Large intestine (tissue), 3 donors: Measurements from ENCODE around the gene GRIK5. TPM values are rescaled to one million over a fixed set of nuclear protein-coding genes. Genes with fewer than 3 reads are reported as not detected.

Experiments used
- DNase-seq, 2 donors: peaks; one replicate each; pipeline versions ENCODE4 v3.0.0 to v3.0.0-alpha.2; 2013
- H3K27ac ChIP-seq: one replicate; pipeline ENCODE4 v1.5.1; 2013; ENCODE audit warnings: low read length
- H3K27me3 ChIP-seq: 2 replicates; pipeline ENCODE4 v1.6.1; 2013; ENCODE audit warnings: low read length; ENCODE audit not compliant: control insufficient read depth, insufficient read depth
- H3K36me3 ChIP-seq: 2 replicates; pipeline ENCODE4 v1.6.1; 2013; ENCODE audit warnings: low read length; ENCODE audit not compliant: control insufficient read depth, insufficient read depth
- H3K4me1 ChIP-seq: one replicate; pipeline ENCODE4 v1.6.1; 2013; ENCODE audit warnings: low read length; ENCODE audit not compliant: control insufficient read depth, insufficient read depth
- H3K4me3 ChIP-seq: one replicate; pipeline ENCODE4 v1.5.1; 2013; ENCODE audit warnings: low read length
- H3K9me3 ChIP-seq: one replicate; pipeline ENCODE4 v1.6.1; 2013; ENCODE audit warnings: mild to moderate bottlenecking, low read depth, low read length, moderate library complexity; ENCODE audit not compliant: control insufficient read depth
- WGBS: methylation state at CpG from one replicate; pipeline ENCODE4 v1.1.5; 2013; ENCODE audit warnings: low lambda C conversion rate; ENCODE audit not compliant: insufficient coverage; 5-methylcytosine and 5-hydroxymethylcytosine counted together
- polyA plus RNA-seq: library from polyadenylated mRNA; unstranded; fragments of 120-200 nt; gene quantifications from one replicate; pipeline ENCODE4 v1.2.1, GENCODE V29; 2013

Gene GRIK5
- polyA plus RNA-seq, 1 donor: 4.7 TPM

DNA sequence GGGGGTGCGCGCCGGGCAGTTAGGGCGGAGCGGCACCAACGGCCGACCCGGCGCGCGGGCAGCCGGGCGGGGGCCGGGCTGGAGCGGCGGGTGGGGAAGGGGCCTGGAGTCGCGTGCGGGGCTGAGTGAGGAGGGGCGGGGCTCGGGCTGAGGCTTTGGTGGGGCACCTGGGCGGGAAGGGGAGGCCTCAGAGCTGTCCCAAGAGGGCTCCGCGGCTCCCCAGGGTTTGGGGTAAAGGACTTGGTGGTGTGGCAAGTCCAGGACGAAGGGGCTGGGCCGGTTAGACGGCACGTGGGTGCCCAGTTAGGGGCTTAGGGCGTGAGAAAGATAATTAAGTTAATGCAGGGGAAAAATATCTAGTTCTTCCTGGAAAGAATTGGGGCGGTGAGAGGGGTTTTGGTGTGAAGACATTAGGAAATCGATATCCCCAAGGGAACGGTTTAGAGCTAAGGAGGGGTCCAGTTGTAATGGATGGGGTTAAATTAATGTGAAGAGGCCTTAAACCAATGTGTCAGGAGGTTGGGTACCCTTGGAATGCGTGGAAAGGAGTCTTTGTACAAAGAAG lies 6.5 kb upstream of the GRIK5 start:
- Histone ChIP-seq H3K4me1 (peaks cover 13% of the 10 kb centered on the region), H3K36me3 (peaks cover 31% of the 10 kb centered on the region), H3K4me3 (peak overlapping the region; percentile 71), H3K9me3 (no peaks in the 10 kb centered on the region), H3K27ac (peak overlapping the region; percentile 36), H3K27me3 (no peaks in the 10 kb centered on the region)
- no peak for DNase-seq
- WGBS: 2% methylated on average over 7 of the region's 33 CpGs

DNA sequence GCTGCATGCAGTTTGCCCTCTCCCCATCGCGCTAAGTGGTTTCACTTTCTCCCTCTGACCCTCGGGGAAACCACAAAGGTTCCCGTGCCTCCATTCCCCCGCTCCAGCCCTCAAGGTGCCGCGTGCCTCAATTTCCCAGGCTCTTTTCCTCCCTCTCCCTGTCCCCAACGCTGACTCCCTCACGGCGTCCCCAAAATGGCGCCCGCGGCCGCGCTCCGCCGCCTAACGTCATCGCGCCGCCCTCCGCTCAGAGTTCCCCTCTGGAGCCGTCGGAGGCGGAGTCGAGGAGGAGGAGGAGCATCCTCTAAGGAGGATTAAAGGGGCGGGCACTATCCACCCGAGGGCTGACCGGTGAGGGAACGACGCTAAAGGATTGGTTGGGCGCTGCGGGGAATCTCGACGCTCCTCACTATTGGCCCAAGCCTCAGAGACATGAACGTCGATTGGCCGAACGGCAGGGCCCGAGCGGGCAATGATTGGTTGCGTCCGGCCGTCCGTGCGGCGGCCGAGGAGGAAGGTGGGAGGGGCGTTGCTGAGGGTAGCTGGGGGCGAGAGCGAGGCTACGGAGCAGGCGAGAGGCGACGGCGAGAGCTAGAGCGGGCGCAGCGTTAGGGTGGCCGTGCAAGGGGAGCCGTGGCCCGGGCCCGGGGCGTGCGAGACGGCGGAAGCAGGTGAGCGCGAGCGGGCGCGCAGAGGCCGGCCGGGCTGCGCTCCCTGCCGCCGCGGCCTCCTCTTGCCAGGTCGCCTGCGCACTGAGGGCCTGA lies 5.8 kb upstream of the GRIK5 start, which contains the start of gene ZNF574:
ZNF574 (plus strand) TSS at position 551 of the 764 bp plus-strand sequence. CDS start 2,441 bp downstream, outside the sequence.
- H3K27me3 ChIP-seq: peaks cover 2% of the 10 kb centered on the region
- peaks cover 13% of the 10 kb centered on the region for H3K4me1 ChIP-seq
- no CpG with 5 or more reads among the region's 80 CpGs for WGBS

DNA sequence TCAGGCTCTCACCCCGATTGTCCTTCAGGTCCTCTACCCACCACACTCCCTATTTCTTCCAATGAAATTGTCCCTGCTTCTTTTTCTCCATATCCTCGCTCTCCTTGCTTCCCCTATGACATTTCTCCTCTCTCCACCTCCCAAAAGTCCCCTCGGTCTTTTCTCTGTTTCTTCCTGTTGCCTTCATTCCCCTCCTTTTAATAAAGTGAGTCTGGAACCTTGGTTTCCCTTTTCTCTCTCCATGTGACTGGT lies 5.3 kb upstream of the GRIK5 start:
- 0% methylated on average over 3 of the region's 3 CpGs for WGBS
- no peak for DNase-seq
- peaks cover 20% of the 10 kb centered on the region for H3K36me3 ChIP-seq
- H3K27me3 ChIP-seq: peaks cover 7% of the 10 kb centered on the region
- H3K4me3 ChIP-seq: peak overlapping the region; percentile 71
- H3K4me1 ChIP-seq: peaks cover 13% of the 10 kb centered on the region
- no peaks in the 10 kb centered on the region for H3K9me3 ChIP-seq
- peak overlapping the region; percentile 99 for H3K27ac ChIP-seq

More for the DNA sequence above, 5.8 kb upstream of the GRIK5 start, which contains the start of gene ZNF574:
- Histone ChIP-seq H3K9me3 (no peaks in the 10 kb centered on the region), H3K36me3 (peaks cover 25% of the 10 kb centered on the region), H3K4me3 (peak within 1 kb of the TSS; percentile 71), H3K27ac (peak within 1 kb of the TSS; percentile 99)
- peak; percentile 100 for DNase-seq

GRCh38 chr19:42074513-42075363 lies 4.7 kb upstream of the GRIK5 start:
- Histone ChIP-seq H3K9me3 (no peaks in the 10 kb centered on the region), H3K36me3 (peaks cover 14% of the 10 kb centered on the region), H3K4me1 (peaks cover 13% of the 10 kb centered on the region), H3K27ac (peak overlapping the region; percentile 99), H3K4me3 (peak overlapping the region; percentile 71), H3K27me3 (peaks cover 12% of the 10 kb centered on the region)
- peak; percentile 57 to 85 for DNase-seq
- no CpG with 5 or more reads among the region's 27 CpGs for WGBS

DNA sequence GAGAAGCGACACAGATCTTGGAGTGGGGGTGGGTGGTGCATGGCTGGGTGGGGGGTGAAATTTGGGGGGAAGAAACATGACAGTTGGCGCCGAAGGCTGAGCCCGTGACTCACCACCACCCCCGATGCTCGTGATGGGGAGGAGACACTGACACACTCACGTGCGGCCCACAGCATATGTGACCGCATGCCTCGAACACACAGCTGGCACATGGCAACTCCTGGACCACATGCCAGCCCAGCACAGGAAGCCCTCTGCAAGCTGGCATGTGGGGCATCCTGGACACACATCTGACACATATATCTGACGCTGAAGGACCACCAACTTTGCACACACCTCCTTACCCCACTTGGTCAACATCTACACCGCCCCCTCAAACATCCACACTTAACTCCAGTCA lies 1.2 kb upstream of the GRIK5 start:
- no peaks in the 10 kb centered on the region for H3K36me3 ChIP-seq
- no peak overlapping the region for H3K4me3 ChIP-seq
- no CpG with 5 or more reads among the region's 12 CpGs for WGBS
- H3K4me1 ChIP-seq: peaks cover 5% of the 10 kb centered on the region
- H3K27me3 ChIP-seq: peaks cover 45% of the 10 kb centered on the region
- no peak overlapping the region for H3K27ac ChIP-seq
- no peak for DNase-seq
- H3K9me3 ChIP-seq: no peaks in the 10 kb centered on the region

- Histone ChIP-seq H3K9me3 (no peaks in the 10 kb centered on the region), H3K27ac (no peak overlapping the region), H3K4me1 (no peaks in the 10 kb centered on the region), H3K36me3 (no peaks in the 10 kb centered on the region), H3K4me3 (peak overlapping the region; percentile 1), H3K27me3 (peaks cover 48% of the 10 kb centered on the region)
- WGBS: no CpG with 5 or more reads among the region's 29 CpGs
- no peak for DNase-seq
Measured at GRCh38 chr19:42068756-42069571, 1.0 kb downstream of the GRIK5 start.

DNA sequence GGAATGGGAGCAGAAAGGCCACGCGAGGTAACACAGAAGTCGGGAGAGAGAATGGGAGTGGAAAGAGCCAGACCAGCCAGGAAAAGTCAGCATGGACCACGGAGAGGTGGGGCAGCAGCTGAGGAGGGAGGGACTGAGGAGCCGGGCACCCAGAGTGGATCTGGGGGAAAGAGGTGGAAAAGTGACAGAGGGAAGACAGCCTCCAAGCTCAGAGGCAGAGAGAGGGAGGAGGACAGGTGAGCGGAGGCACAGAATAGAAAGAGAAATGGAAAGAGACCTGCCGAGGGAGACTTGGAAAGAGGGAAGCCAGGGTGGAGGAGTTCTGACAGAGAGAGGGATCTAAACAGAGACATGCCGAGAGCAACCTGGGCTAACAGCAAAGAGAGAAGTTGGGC lies 1.6 kb downstream of the GRIK5 start:
- Histone ChIP-seq H3K27ac (no peak overlapping the region), H3K4me1 (no peaks in the 10 kb centered on the region), H3K27me3 (peaks cover 48% of the 10 kb centered on the region), H3K9me3 (no peaks in the 10 kb centered on the region), H3K36me3 (no peaks in the 10 kb centered on the region), H3K4me3 (no peak overlapping the region)
- 48% methylated on average over 2 of the region's 8 CpGs for WGBS
- DNase-seq: no peak

- no peaks in the 10 kb centered on the region for H3K36me3 ChIP-seq
- no CpG with 5 or more reads among the region's 6 CpGs for WGBS
- no peak for DNase-seq
- H3K27me3 ChIP-seq: peaks cover 48% of the 10 kb centered on the region
- H3K27ac ChIP-seq: no peak overlapping the region
- H3K4me3 ChIP-seq: no peak overlapping the region
- no peaks in the 10 kb centered on the region for H3K4me1 ChIP-seq
- H3K9me3 ChIP-seq: no peaks in the 10 kb centered on the region
Measured at GRCh38 chr19:42067315-42067888, 2.6 kb downstream of the GRIK5 start.

DNA sequence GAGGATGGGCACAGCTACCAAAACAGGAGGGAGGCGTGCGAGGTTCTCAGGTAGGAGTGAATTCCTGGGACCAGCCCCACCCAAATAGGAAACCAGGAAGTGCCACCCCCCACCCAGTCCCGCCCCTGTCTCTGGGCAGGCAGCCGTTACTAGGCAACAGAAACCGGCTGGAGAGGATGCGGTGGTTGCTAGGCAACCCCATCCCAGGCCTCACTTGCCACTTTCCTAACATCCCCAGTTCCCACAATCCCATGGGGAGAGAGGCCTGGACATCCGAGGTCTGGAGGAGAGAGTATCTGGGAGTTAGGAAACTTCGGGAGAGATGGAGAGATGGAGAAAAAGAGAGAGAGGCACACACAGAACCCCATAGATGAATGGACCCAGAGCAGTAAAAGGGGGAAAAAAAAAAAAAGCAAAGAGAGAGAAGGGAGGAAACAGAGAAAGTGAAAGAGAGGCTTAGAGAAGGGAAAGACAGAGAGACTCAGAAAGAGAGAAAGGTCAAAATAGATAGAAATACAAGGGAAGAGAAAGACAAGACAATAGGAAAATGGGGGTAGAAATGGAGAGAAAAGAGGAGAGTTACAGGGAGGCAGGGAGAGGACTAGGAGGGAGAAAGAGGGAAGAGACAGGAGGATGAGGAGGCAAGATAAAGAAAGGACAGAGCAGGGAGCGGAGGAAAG lies 3.8 kb downstream of the GRIK5 start:
- Histone ChIP-seq H3K27ac (no peak overlapping the region), H3K4me1 (no peaks in the 10 kb centered on the region), H3K36me3 (no peaks in the 10 kb centered on the region), H3K4me3 (no peak overlapping the region), H3K27me3 (peaks cover 48% of the 10 kb centered on the region), H3K9me3 (no peaks in the 10 kb centered on the region)
- 75% methylated on average over 2 of the region's 9 CpGs for WGBS
- DNase-seq: no peak
